HG03064 (cell line): ENCODE results near the gene APOA4.
A peak's percentile ranks its signal among the peaks of the same experiment; 100 is the strongest.
"Not testable (repeated sequence)": the region's sequence is repeated elsewhere in the genome, so short reads cannot be mapped to it uniquely, and the experiment has no call there.

ENCODE experiments used
- ATAC-seq: cut with Tn5 transposase; IDR thresholded peaks from one replicate; pipeline ENCODE4 v1.9.1; 2021; ENCODE audit warnings: low read depth; ENCODE audit not compliant: unreplicated experiment

Gene APOA4

GRCh38 chr11:116849486-116849885, 26.4 kb upstream of the APOA4 start:
- ATAC-seq: no peak

- ATAC-seq: no peak
These were observed 26.0 kb upstream of the APOA4 start for GRCh38 chr11:116849060-116849459.

- ATAC-seq: no peak
These were observed 24.5 kb upstream of the APOA4 start for GRCh38 chr11:116847612-116848011.

GRCh38 chr11:116844722-116845121, 21.6 kb upstream of the APOA4 start:
- ATAC-seq: no peak

- ATAC-seq: no peak
These were observed 20.6 kb upstream of the APOA4 start for GRCh38 chr11:116843661-116844060.

GRCh38 chr11:116842909-116843308, 19.8 kb upstream of the APOA4 start:
- no peak for ATAC-seq

- ATAC-seq: no peak
These were observed 19.0 kb upstream of the APOA4 start for GRCh38 chr11:116842117-116842516.

GRCh38 chr11:116840746-116841296, 17.7 kb upstream of the APOA4 start:
- ATAC-seq: no peak

GRCh38 chr11:116840224-116840745, 17.2 kb upstream of the APOA4 start:
- ATAC-seq: no peak

GRCh38 chr11:116838321-116839084, 15.4 kb upstream of the APOA4 start:
- no peak for ATAC-seq

GRCh38 chr11:116837231-116838091, 14.4 kb upstream of the APOA4 start, which contains the start of gene APOA1:
APOA1 (minus strand) TSS chr11:116837622; CDS start chr11:116837387, 235 bp downstream.
- ATAC-seq: no peak

GRCh38 chr11:116836632-116836991, 13.5 kb upstream of the APOA4 start:
- ATAC-seq: no peak

GRCh38 chr11:116835791-116836631, 12.9 kb upstream of the APOA4 start:
- peak; percentile 78 for ATAC-seq

GRCh38 chr11:116835042-116835772, 12.1 kb upstream of the APOA4 start:
- ATAC-seq: no peak

- not testable (repeated sequence) for ATAC-seq
These were observed 11.5 kb upstream of the APOA4 start for GRCh38 chr11:116834535-116835041.

- ATAC-seq: no peak
These were observed 10.9 kb upstream of the APOA4 start for GRCh38 chr11:116833816-116834534.

GRCh38 chr11:116833491-116833815, 10.3 kb upstream of the APOA4 start:
- no peak for ATAC-seq

GRCh38 chr11:116832350-116833290, 9.5 kb upstream of the APOA4 start:
- ATAC-seq: no peak
